GM20431 (cell line): ENCODE measurements around the gene RHOG.

Source experiments
- in situ Hi-C: fragments of 300-500 bp; cut with MseI, MboI; formaldehyde crosslinking; loops from one replicate; pipeline ENCODE4 v1.15.0; 2020; ENCODE audit warnings: low sequenced_read_pairs; ENCODE audit not compliant: unreplicated experiment

RHOG gene

GRCh38 chr11:3786781-3787428, 53.9 kb downstream of the RHOG start:
- in situ Hi-C loops, result no loop called here

DNA sequence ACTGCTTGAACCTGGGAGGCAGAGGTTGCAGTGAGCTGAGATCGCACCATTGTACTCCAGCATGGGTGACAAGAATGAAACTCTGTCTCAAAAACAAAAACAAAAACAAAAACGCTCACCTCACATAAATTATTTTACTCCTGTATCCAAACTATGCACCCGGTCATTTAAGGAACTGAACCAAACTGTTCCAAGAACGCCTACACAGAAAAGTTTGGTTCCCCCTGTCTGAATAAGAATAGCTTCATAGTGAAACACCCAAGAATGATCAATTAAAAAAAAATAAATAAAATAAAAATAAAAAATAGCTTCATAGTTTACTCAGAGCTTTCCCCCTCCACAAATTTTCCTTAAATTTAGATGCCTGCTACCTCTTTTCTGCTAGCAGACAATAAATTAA, 57.1 kb downstream of the RHOG start:
- in situ Hi-C loops, result no loop called here

GRCh38 chr11:3782963-3783362, 57.8 kb downstream of the RHOG start:
- in situ Hi-C loops, result no loop called here

- in situ Hi-C loops, result no loop called here
These were observed 59.3 kb downstream of the RHOG start for GRCh38 chr11:3781423-3781822.
